Mesenchymal stem cell (in vitro differentiated cells and primary cell): ENCODE results near the gene PPIB.

Experiments used
- DNase-seq: peaks from one replicate; pipeline ENCODE4 v3.0.0-alpha.2; 2013
- H2AFZ ChIP-seq: one replicate; pipeline ENCODE4 v1.6.1; 2013; ENCODE audit warnings: low read depth, mild to moderate bottlenecking, control low read depth, inconsistent platforms, low read length, moderate library complexity
- H2AK5ac ChIP-seq: 2 replicates; pipeline ENCODE4 v1.6.1; 2013; ENCODE audit warnings: low read length, moderate library complexity, mild to moderate bottlenecking, inconsistent platforms; ENCODE audit not compliant: severe bottlenecking
- H2BK120ac ChIP-seq: one replicate; pipeline ENCODE4 v1.6.1; 2013; ENCODE audit warnings: low read depth, mild to moderate bottlenecking, inconsistent platforms, low read length, moderate library complexity
- H2BK12ac ChIP-seq, 2 experiments: one replicate each; pipeline ENCODE4 v1.6.1; 2013; ENCODE audit warnings: inconsistent platforms in 2 of 2, low read length in 2 of 2, mild to moderate bottlenecking in 2 of 2, moderate library complexity in 2 of 2, control low read depth in 1 of 2
- H2BK15ac ChIP-seq: one replicate; pipeline ENCODE4 v1.6.1; 2013; ENCODE audit warnings: mild to moderate bottlenecking, low read depth, inconsistent platforms; ENCODE audit not compliant: poor library complexity, severe bottlenecking
- H2BK5ac ChIP-seq: 2 replicates; pipeline ENCODE4 v1.6.1; 2013; ENCODE audit warnings: low read depth, mild to moderate bottlenecking, low read length, control low read depth, inconsistent platforms; ENCODE audit not compliant: poor library complexity, severe bottlenecking
- H3K14ac ChIP-seq, 2 experiments: one replicate each; pipeline ENCODE4 v1.6.1; 2013; ENCODE audit warnings: inconsistent platforms in 2 of 2, low read length in 2 of 2, control low read depth in 1 of 2, mild to moderate bottlenecking in 1 of 2, moderate library complexity in 1 of 2
- H3K18ac ChIP-seq, 2 experiments: one replicate each; pipeline ENCODE4 v1.6.1; 2013; ENCODE audit warnings: inconsistent platforms in 2 of 2, low read length in 2 of 2, control low read depth in 1 of 2, low read depth in 1 of 2, mild to moderate bottlenecking in 1 of 2
- H3K23ac ChIP-seq, 2 experiments: one replicate each; pipeline ENCODE4 v1.6.1; 2013; ENCODE audit warnings: inconsistent platforms in 2 of 2, low read length in 2 of 2, mild to moderate bottlenecking in 2 of 2, moderate library complexity in 2 of 2, control low read depth in 1 of 2
- H3K27ac ChIP-seq: 2 replicates; pipeline ENCODE4 v1.5.1; 2013; ENCODE audit warnings: mild to moderate bottlenecking, moderate library complexity, low read length, control low read depth, inconsistent platforms; ENCODE audit not compliant: poor library complexity, severe bottlenecking
- H3K27me3 ChIP-seq, 2 experiments: 2 replicates each; pipeline versions ENCODE4 v1.6.1 to v1.7.0; 2013; ENCODE audit warnings: low read length in 2 of 2, mild to moderate bottlenecking in 2 of 2, moderate library complexity in 2 of 2, control low read depth in 1 of 2, inconsistent platforms in 1 of 2; ENCODE audit not compliant: control insufficient read depth in 1 of 2, insufficient read depth in 1 of 2
- H3K36me3 ChIP-seq, 2 experiments: 2 replicates each; pipeline versions ENCODE4 v1.6.1 to v1.7.0; 2013; ENCODE audit warnings: low read length in 2 of 2, control low read depth in 1 of 2, inconsistent platforms in 1 of 2, low read depth in 1 of 2, mild to moderate bottlenecking in 1 of 2; ENCODE audit not compliant: insufficient read depth in 2 of 2, control insufficient read depth in 1 of 2
- H3K4ac ChIP-seq, 2 experiments: one replicate each; pipeline ENCODE4 v1.6.1; 2013; ENCODE audit warnings: inconsistent platforms in 2 of 2, low read length in 2 of 2, mild to moderate bottlenecking in 2 of 2, moderate library complexity in 2 of 2, control low read depth in 1 of 2, low read depth in 1 of 2
- H3K4me1 ChIP-seq: 2 replicates; pipeline ENCODE4 v1.6.1; 2013; ENCODE audit warnings: low read depth, low read length, control low read depth; ENCODE audit not compliant: control insufficient read depth, insufficient read depth
- H3K4me2 ChIP-seq: 2 replicates; pipeline ENCODE4 v1.6.1; 2013; ENCODE audit warnings: low read length, mild to moderate bottlenecking, inconsistent platforms; ENCODE audit not compliant: poor library complexity, severe bottlenecking
- H3K4me3 ChIP-seq, 2 experiments: 2 replicates each; pipeline versions ENCODE4 v1.5.1 to v1.7.0; 2013; ENCODE audit warnings: low read length in 2 of 2, mild to moderate bottlenecking in 2 of 2, control low read depth in 1 of 2, low read depth in 1 of 2; ENCODE audit not compliant: insufficient read depth in 1 of 2
- H3K79me1 ChIP-seq: replicated peaks from 2 replicates; pipeline ENCODE4 v1.6.1; 2013; ENCODE audit warnings: mild to moderate bottlenecking, control low read depth, low read length, inconsistent platforms; ENCODE audit not compliant: poor library complexity, severe bottlenecking
- H3K9ac ChIP-seq: 2 replicates; pipeline ENCODE4 v1.7.0; 2013; ENCODE audit warnings: mild to moderate bottlenecking, low read length, moderate library complexity
- H3K9me3 ChIP-seq: 2 replicates; pipeline ENCODE4 v1.7.0; 2013; ENCODE audit warnings: mild to moderate bottlenecking, low read length; ENCODE audit not compliant: control insufficient read depth
- H4K8ac ChIP-seq: one replicate; pipeline ENCODE4 v1.6.1; 2013; ENCODE audit warnings: inconsistent platforms, mild to moderate bottlenecking, low read length, moderate library complexity
- H4K91ac ChIP-seq: one replicate; pipeline ENCODE4 v1.6.1; 2013; ENCODE audit warnings: mild to moderate bottlenecking, low read length, inconsistent platforms
- WGBS: methylation state at CpG from one replicate; pipeline ENCODE4 v1.1.7; 2013; ENCODE audit warnings: mixed read lengths; 5-methylcytosine and 5-hydroxymethylcytosine counted together

PPIB gene

GRCh38 chr15:64161688-64162477, 939 bp downstream of the PPIB start:
- Histone ChIP-seq H3K27me3 (no peaks in the 10 kb centered on the region), H3K9me3 (no peaks in the 10 kb centered on the region), H3K79me1 (peaks cover 11% of the 10 kb centered on the region), H2BK15ac (no peak overlapping the region), H4K91ac (peak overlapping the region; percentile 2), H3K9ac (peak overlapping the region; percentile 99), H3K18ac (no peak overlapping the region), H3K27ac (peak overlapping the region; percentile 94), H2AK5ac (no peak overlapping the region), H3K4me3 (peak overlapping the region; percentile 97 to 98), H3K4me2 (peak overlapping the region; percentile 73), H3K4ac (peak overlapping the region in 1 of 2 experiments; percentile 82), H3K4me1 (peaks cover 25% of the 10 kb centered on the region), H4K8ac (peak overlapping the region; percentile 17), H2BK5ac (no peak overlapping the region), H2BK120ac (no peak overlapping the region), H2AFZ (no peak overlapping the region), H3K14ac (no peak overlapping the region), H3K23ac (no peak overlapping the region), H3K36me3 (peaks cover 42 to 44% of the 10 kb centered on the region in 2 experiments), H2BK12ac (no peak overlapping the region)
- WGBS = 70% methylated on average over 10 of the region's 12 CpGs
- DNase-seq = peak; percentile 15

GRCh38 chr15:64158363-64159134, 4.3 kb downstream of the PPIB start:
- Histone ChIP-seq H4K91ac (peak overlapping the region; percentile 10), H2AK5ac (no peak overlapping the region), H3K4me3 (no peak overlapping the region), H2AFZ (no peak overlapping the region), H3K18ac (no peak overlapping the region), H3K9me3 (no peaks in the 10 kb centered on the region), H3K23ac (peak overlapping the region in 1 of 2 experiments; percentile 0), H3K4me2 (no peak overlapping the region), H4K8ac (no peak overlapping the region), H3K79me1 (peaks cover 13% of the 10 kb centered on the region), H3K36me3 (peaks cover 70 to 71% of the 10 kb centered on the region in 2 experiments), H3K9ac (peak overlapping the region; percentile 29), H3K4me1 (peaks cover 23% of the 10 kb centered on the region), H3K14ac (peak overlapping the region in 1 of 2 experiments; percentile 61), H3K27me3 (no peaks in the 10 kb centered on the region), H2BK120ac (no peak overlapping the region), H3K4ac (no peak overlapping the region), H2BK15ac (no peak overlapping the region), H3K27ac (no peak overlapping the region), H2BK12ac (no peak overlapping the region), H2BK5ac (no peak overlapping the region)
- DNase-seq = no peak
- 97% methylated on average over 11 of the region's 11 CpGs for WGBS

- Histone ChIP-seq H3K18ac (no peak overlapping the region), H2BK120ac (no peak overlapping the region), H2AFZ (no peak overlapping the region), H3K4me1 (peaks cover 24% of the 10 kb centered on the region), H3K9me3 (no peaks in the 10 kb centered on the region), H3K4ac (no peak overlapping the region), H4K8ac (no peak overlapping the region), H2AK5ac (no peak overlapping the region), H4K91ac (no peak overlapping the region), H2BK12ac (no peak overlapping the region), H3K36me3 (peaks cover 70 to 71% of the 10 kb centered on the region in 2 experiments), H3K27me3 (peaks cover 4 to 5% of the 10 kb centered on the region in 2 experiments), H3K4me2 (no peak overlapping the region), H3K14ac (no peak overlapping the region), H2BK5ac (no peak overlapping the region), H3K4me3 (no peak overlapping the region), H3K79me1 (peaks cover 13% of the 10 kb centered on the region), H3K9ac (no peak overlapping the region), H3K23ac (no peak overlapping the region), H3K27ac (no peak overlapping the region), H2BK15ac (no peak overlapping the region)
- DNase-seq = no peak
- 92% methylated on average over 1 of the region's 1 CpG for WGBS
These were observed 5.2 kb downstream of the PPIB start for GRCh38 chr15:64157599-64158125.
